ENCODE results near the gene SULF2. TPM values are rescaled to one million over a fixed set of nuclear protein-coding genes. Genes with fewer than 3 reads are reported as not detected.

The SULF2 gene
- total and polyA plus RNA-seq, 9 of the 15 experiments (the other 6 are each of a cell fraction or from before 2014, with no cell fraction given) = 0.33 TPM; not detected in 8

DNA sequence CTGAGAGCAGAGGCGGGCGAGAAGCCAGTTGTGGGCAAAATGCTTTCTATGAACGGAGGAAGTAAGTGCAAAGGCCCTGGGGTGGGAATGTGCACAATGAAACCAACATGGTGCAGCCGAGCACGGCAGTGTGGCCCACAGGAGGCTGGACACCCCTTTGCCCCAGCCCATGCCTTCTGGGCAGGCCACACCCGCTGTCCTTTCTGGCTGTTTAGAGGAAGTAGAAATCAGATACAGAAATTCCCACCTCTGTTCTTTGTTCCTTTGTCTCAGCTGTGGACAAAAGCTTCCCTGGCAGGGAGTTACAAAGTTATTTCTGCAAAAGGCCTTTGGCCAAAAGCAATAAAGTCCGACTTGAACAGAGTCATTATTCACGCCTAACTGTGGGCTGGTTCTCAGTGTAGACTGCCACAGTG is 11.9 kb downstream of the SULF2 start:
- no peaks in the 10 kb centered on the region for H3K36me3 ChIP-seq (ENCODE audit: control insufficient read depth, insufficient read depth, low read length)
- ChIA-PET CTCF (ENCODE audit: low intra/inter-chr PET ratio) (no interaction called here), POLR2A (interaction anchor here (0.7 to 1.0 kb wide), 2 partner anchors 122 to 833 kb away, joined by 3 read pairs; no protein-coding TSS in a partner anchor)
- H4K20me1 ChIP-seq (replicated peaks; ENCODE audit: control insufficient read depth, insufficient read depth, low read length) = no peaks in the 10 kb centered on the region; the same call in 1 of the 2 replicates
- in situ Hi-C loops (cut with MboI) = no loop called here
- H3K4me2 ChIP-seq (ENCODE audit: insufficient read depth, low read length) = no peak overlapping the region
- H3K27ac ChIP-seq (ENCODE audit: extremely low read depth, low read depth, low read length) = no peak overlapping the region
- no peaks in the 10 kb centered on the region for H3K79me2 ChIP-seq (ENCODE audit: control insufficient read depth, insufficient read depth, low read length)
- no peaks in the 10 kb centered on the region for H3K9me3 ChIP-seq (replicated peaks; ENCODE audit: control insufficient read depth, insufficient read depth, low read depth, low read length)
- H3K27me3 ChIP-seq (ENCODE audit: control insufficient read depth in 2 of 2, insufficient read depth in 2 of 2, low read length in 2 of 2) = peaks cover 27 to 65% of the 10 kb centered on the region in 2 experiments; a peak in 4 of 5 replicates
- TF ChIP-seq, protein P1, sequence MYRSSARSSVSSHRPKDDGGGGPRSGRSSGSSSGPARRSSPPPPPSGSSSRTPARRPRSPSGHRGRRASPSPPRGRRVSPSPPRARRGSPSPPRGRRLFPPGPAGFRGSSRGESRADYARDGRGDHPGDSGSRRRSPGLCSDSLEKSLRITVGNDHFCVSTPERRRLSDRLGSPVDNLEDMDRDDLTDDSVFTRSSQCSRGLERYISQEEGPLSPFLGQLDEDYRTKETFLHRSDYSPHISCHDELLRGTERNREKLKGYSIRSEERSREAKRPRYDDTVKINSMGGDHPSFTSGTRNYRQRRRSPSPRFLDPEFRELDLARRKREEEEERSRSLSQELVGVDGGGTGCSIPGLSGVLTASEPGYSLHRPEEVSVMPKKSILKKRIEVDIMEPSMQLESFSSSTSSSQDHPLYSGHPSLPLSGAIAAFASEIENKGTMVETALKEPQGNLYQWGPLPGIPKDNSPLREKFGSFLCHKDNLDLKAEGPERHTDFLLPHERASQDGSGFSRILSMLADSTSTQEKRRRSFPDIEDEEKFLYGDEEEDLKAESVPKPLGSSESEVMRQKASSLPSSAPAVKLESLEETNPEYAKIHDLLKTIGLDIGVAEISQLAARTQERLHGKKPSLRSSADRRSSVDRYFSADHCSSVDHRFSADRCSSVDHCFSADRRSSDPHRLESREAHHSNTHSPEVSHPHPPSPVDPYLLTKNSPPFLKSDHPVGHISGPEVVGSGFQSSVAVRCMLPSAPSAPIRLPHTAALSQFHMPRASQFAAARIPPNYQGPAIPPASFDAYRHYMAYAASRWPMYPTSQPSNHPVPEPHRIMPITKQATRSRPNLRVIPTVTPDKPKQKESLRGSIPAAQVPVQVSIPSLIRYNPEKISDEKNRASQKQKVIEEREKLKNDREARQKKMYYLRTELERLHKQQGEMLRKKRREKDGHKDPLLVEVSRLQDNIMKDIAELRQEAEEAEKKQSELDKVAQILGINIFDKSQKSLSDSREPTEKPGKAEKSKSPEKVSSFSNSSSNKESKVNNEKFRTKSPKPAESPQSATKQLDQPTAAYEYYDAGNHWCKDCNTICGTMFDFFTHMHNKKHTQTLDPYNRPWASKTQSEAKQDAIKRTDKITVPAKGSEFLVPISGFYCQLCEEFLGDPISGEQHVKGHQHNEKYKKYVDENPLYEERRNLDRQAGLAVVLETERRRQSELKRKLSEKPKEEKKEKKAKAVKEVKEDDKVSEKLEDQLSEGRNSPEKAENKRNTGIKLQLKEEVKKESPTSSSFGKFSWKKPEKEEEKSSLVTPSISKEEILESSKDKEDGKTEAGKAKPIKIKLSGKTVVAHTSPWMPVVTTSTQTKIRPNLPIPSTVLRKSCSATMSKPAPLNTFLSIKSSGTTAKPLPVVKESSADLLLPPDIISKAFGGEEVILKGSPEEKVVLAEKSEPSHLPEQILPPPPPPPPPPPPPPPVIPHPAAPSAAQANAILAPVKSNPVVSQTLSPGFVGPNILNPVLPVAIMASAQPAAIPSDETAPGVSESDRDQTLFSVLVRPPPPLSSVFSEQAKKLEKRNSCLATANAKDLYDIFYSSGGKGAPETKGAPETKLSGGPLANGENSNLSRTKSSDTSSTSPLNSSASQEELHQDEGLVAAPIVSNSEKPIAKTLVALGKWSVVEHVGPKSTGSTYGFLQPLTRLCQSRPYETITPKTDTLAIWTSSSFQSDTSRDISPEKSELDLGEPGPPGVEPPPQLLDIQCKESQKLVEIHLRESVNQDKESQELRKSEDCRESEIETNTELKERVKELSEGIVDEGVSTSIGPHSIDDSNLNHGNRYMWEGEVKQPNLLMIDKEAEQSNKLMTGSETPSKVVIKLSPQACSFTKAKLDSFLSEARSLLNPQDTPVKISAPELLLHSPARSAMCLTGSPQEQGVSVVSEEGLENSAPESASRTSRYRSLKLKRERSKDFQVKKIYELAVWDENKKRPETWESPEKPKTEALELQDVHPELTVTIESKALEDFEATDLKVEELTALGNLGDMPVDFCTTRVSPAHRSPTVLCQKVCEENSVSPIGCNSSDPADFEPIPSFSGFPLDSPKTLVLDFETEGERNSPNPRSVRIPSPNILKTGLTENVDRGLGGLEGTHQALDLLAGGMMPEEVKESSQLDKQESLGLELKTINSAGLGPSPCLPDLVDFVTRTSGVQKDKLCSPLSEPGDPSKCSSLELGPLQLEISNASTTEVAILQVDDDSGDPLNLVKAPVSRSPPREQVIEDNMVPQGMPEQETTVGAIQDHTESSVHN (IDR thresholded peaks at IDR 0.05; ENCODE audit: borderline replicate concordance in 1 of 2, low read depth in 1 of 2) = no peak
- peak; percentile 64 for TF ChIP-seq RBM25 (IDR thresholded peaks at IDR 0.05; ENCODE audit: low read depth, low read length, severe bottlenecking)
- no peak for TF ChIP-seq SRSF9 (IDR thresholded peaks at IDR 0.05; ENCODE audit: borderline replicate concordance, low read depth, low read length)
- TF ChIP-seq ELF4 (CRISPR knock-in tag; IDR thresholded peaks at IDR 0.05) = no peak
- TF ChIP-seq NFIX (CRISPR knock-in tag; IDR thresholded peaks at IDR 0.05; ENCODE audit: low read depth) = no peak
- BruUV-seq (replicated peaks) = no TSS peak
- 1% methylated on average over 8 of the region's 8 CpGs for WGBS (ENCODE audit: insufficient coverage, low coverage, missing lambda C conversion rate)
- intact Hi-C loops (cut with micrococcal nuclease) = no loop called here
- DNase-seq (ENCODE audit: extremely low read depth in 1 of 4, low spot score in 3 of 4) (no peak), FAIRE-seq (no peak), ATAC-seq (no peak)
- peaks cover 0 to 3% of the 10 kb centered on the region in 2 experiments; a peak in 1 of 5 replicates for H3K4me1 ChIP-seq (replicated peaks in 1 of 2; ENCODE audit: control insufficient read depth in 2 of 2, insufficient read depth in 2 of 2, low read length in 2 of 2)
- no peak overlapping the region for H3K9ac ChIP-seq (ENCODE audit: insufficient read depth in 1 of 2, low read depth in 2 of 2, low read length in 2 of 2)
- no peaks in the 10 kb centered on the region for H3K9me1 ChIP-seq (ENCODE audit: control insufficient read depth, insufficient read depth, low read length)
- no peak overlapping the region for H2AFZ ChIP-seq (ENCODE audit: low read depth, low read length)
- no peak overlapping the region for H3K4me3 ChIP-seq
